Pancreas (tissue), 10 donors: ENCODE measurements around the gene PGK2. TPM values are rescaled to one million over a fixed set of nuclear protein-coding genes. Genes with fewer than 3 reads are reported as not detected.

Experiments
- ATAC-seq, 4 donors: fragments of 200-7000 bp; cut with Tn5 transposase; one replicate each; pipeline versions ENCODE4 v1.8.0 to v1.9.1; 2020; ENCODE audit warnings: mild to moderate bottlenecking in 4 of 4, moderate library complexity in 4 of 4
- DNase-seq, 6 donors: peaks; one replicate each; pipeline ENCODE4 v3.0.0-alpha.2; 2020
- FAIRE-seq: peaks from 2 replicates; lab custom pipeline; 2012; peaks lifted over from hg19 to GRCh38; lab: Jason Lieb, UNC
- H3K27ac ChIP-seq, 4 donors: fragments of 200-600 bp; sonication (generic); 1 replicate in 3 of 4; 2 replicates in 1 of 4; pipeline versions ENCODE4 v1.5.0 to v1.8.0; 2020
- H3K27me3 ChIP-seq, 4 donors: fragments of 200-600 bp; one replicate each; pipeline ENCODE4 v1.8.0; 2021
- H3K36me3 ChIP-seq, 3 donors: fragments of 200-600 bp; sonication (generic) in 1 of 3; one replicate each; pipeline versions ENCODE4 v1.5.0 to v1.8.0; 2020 to 2021
- H3K4me1 ChIP-seq, 3 donors: fragments of 200-600 bp; one replicate each; pipeline ENCODE4 v1.8.0; 2021
- H3K4me3 ChIP-seq, 4 donors: fragments of 200-600 bp; sonication (generic) in 2 of 4; one replicate each; pipeline versions ENCODE4 v1.5.0 to v1.8.0; 2020 to 2021
- H3K9me3 ChIP-seq, 4 donors: fragments of 200-600 bp; one replicate each; pipeline ENCODE4 v1.8.0; 2021
- CTCF ChIP-seq, 4 donors: fragments of 200-600 bp; sonication (generic) in 3 of 4; IDR thresholded peaks; one replicate each; pipeline versions ENCODE4 v1.5.0 to v1.8.0; 2021; ENCODE audit warnings: antibody characterized with exemption in 4 of 4
- WGBS, 2 donors: extraction: QIAGEN DNeasy Blood & Tissue Kit; methylation state at CpG; one replicate each; pipeline ENCODE4 v1.1.7; 2013; 5-methylcytosine and 5-hydroxymethylcytosine counted together
- intact Hi-C, 3 donors: fragments of 100-400 bp; cut with DNase I; formaldehyde crosslinking; loops; one replicate each; pipeline versions ENCODE4 v1.11.1 to v1.14.2; 2022
- polyA plus RNA-seq, 2 donors: library from polyadenylated mRNA; stranded (reverse); fragments of 200-250 nt; gene quantifications; one replicate each; pipeline ENCODE4 v1.2.3, GENCODE V29; 2013
- total RNA-seq, 6 donors: library from RNA; stranded (reverse); fragmentation: NEBNext Ultra II Directional in 4 of 6; extraction: Animal tissue kit (Norgen Biotek cat#: 25700) in 4 of 6; gene quantifications; one replicate each; pipeline versions ENCODE4 v1.2.1 to v1.2.4, GENCODE V29; 2021 to 2023
- donor health status: healthy with polysubstance abuse.
- donor health status: DM: no; HTN: no; CAD: no; lungs with moderate emphysema.
- donor health status: DM: no; HTN: no; CAD: no.
- donor health status: control.
- donor health status: control.
- donor health status: Bipolar disorder and iron deficiency.
- donor health status: DM: yes; HTN: yes; CAD: no.
- donor health status: DM: no; HTN: no; CAD: no.
- donor health status: DM: no; HTN: no; CAD: no.
- donor health status: DM: yes; HTN: yes; CAD: no.

The PGK2 gene
- total and polyA plus RNA-seq, 8 donors: not detected

- intact Hi-C loops: no loop called here
- Histone ChIP-seq H3K36me3 (no peaks in the 10 kb centered on the region), H3K27ac (no peak overlapping the region), H3K9me3 (no peaks in the 10 kb centered on the region), H3K27me3 (no peaks in the 10 kb centered on the region), H3K4me1 (no peaks in the 10 kb centered on the region), H3K4me3 (no peak overlapping the region)
- 55 to 74% methylated on average over 2 of the region's 2 CpGs for WGBS, 2 donors
- no peak for TF ChIP-seq CTCF (IDR thresholded peaks at IDR 0.05)
- no peak for DNase-seq
- ATAC-seq: no peak
- no peak for FAIRE-seq
Measured at GRCh38 chr6:49790341-49790740, 3.3 kb upstream of the PGK2 start.

DNA sequence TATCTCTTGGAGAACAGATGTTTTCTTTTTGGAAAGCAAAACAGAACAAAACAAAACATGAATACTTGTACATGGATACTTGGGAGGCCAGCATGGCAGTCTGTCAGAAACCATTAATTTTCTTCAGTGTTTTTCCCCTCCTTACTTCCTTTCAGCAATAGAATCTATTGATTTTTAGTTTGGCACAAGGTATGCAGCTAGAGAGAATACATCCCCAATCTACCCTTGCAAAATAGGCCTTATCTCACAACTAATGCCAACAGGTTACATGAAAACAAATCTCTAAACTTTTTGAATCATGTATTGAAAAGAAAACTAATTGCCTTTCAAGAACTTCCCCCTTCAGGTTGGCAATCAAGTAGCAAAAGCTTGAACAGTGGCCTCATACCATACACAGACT is 2.8 kb downstream of the PGK2 start:
- ATAC-seq (peak in 2 of 4 donors; percentile 32 to 77), FAIRE-seq (no peak)
- TF ChIP-seq CTCF (IDR thresholded peaks at IDR 0.05): no peak

DNA sequence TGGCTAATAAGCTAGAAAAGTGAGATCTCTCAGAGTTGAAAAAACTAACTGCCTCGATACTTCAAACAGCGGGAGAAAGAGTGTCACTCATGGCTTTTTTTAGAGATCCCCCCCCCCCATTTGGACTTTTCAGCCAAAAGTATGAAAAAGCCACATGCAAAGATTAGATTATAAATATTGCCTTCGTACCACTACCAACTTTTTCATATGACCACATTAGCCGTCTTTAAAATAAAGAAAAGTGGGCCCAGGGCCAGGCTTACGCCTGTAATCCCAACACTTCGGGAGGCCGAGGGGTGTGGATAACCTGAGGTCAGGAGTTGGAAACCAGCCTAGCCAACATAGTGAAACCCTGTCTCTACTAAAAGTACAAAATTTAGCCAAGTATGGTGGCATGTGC is 4.4 kb downstream of the PGK2 start:
- H3K27ac ChIP-seq: no peak overlapping the region
- H3K4me1 ChIP-seq: no peaks in the 10 kb centered on the region
- FAIRE-seq (no peak), ATAC-seq (no peak), DNase-seq (no peak)
- no peaks in the 10 kb centered on the region for H3K36me3 ChIP-seq
- no peak overlapping the region for H3K4me3 ChIP-seq
- TF ChIP-seq CTCF (IDR thresholded peaks at IDR 0.05): no peak
- WGBS, 2 donors: 88 to 93% methylated on average over 7 of the region's 7 CpGs
- no peaks in the 10 kb centered on the region for H3K27me3 ChIP-seq
- H3K9me3 ChIP-seq: no peaks in the 10 kb centered on the region
- intact Hi-C loops: no loop called here

More for the DNA sequence above, 2.8 kb downstream of the PGK2 start:
- DNase-seq: no peak
- H3K4me3 ChIP-seq: no peak overlapping the region
- H3K4me1 ChIP-seq: no peaks in the 10 kb centered on the region
- no peaks in the 10 kb centered on the region for H3K9me3 ChIP-seq
- H3K27ac ChIP-seq: peak overlapping the region in 2 of 4 donors; percentile 31 to 38
- no peaks in the 10 kb centered on the region for H3K36me3 ChIP-seq
- H3K27me3 ChIP-seq: no peaks in the 10 kb centered on the region
- intact Hi-C loops: no loop called here

DNA sequence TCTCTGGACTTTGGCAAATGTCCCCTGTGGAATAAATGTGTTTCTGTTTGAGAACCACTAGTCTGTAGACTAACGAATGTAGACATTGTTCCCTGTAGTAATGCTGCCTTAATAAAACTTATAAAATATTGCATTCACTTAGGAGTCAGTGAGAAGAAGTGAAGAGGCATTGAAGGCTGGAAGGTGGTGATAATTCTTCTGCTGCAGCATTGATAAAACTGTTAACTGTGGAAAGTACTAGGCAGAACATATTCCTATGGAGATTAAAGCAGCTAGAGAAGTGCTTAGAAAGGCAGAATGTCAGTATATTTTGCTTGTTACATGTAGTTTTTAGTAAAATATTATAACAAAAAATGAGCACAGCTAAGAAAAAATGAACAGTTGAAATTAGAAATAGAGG is 4.8 kb downstream of the PGK2 start:
- Histone ChIP-seq H3K27ac (no peak overlapping the region), H3K4me1 (no peaks in the 10 kb centered on the region), H3K4me3 (no peak overlapping the region), H3K36me3 (no peaks in the 10 kb centered on the region), H3K27me3 (no peaks in the 10 kb centered on the region), H3K9me3 (no peaks in the 10 kb centered on the region)
- intact Hi-C loops: no loop called here
- DNase-seq: no peak
- no peak for TF ChIP-seq CTCF (IDR thresholded peaks at IDR 0.05)
- FAIRE-seq: no peak
- ATAC-seq: no peak
- 44 to 66% methylated on average over 1 of the region's 1 CpG for WGBS, 2 donors

GRCh38 chr6:49776444-49776843 is 10.6 kb downstream of the PGK2 start:
- WGBS, 2 donors: 31% methylated on average over 1 of the region's 1 CpG
- Histone ChIP-seq H3K4me3 (no peak overlapping the region), H3K9me3 (no peaks in the 10 kb centered on the region), H3K27ac (no peak overlapping the region), H3K4me1 (no peaks in the 10 kb centered on the region), H3K27me3 (no peaks in the 10 kb centered on the region), H3K36me3 (no peaks in the 10 kb centered on the region)
- TF ChIP-seq CTCF (IDR thresholded peaks at IDR 0.05): no peak
- DNase-seq (no peak), ATAC-seq (no peak), FAIRE-seq (no peak)
- intact Hi-C loops: no loop called here
